T-cell (primary cell): ENCODE data around the gene LDLRAD1. TPM values are rescaled to one million over a fixed set of nuclear protein-coding genes. Genes with fewer than 3 reads are reported as not detected.
"Not testable (repeated sequence)": the region's sequence is repeated elsewhere in the genome, so short reads cannot be mapped to it uniquely, and the experiment has no call there.

Experiments
- ATAC-seq, 4 experiments: fragments of 200-7000 bp in 3 of 4; fragments of 150-1000 bp in 1 of 4; cut with Tn5 transposase; replicated peaks in 1 of 4; 1 replicate in 3 of 4; 2 replicates in 1 of 4; pipeline ENCODE4 v1.10.0; 2021; ENCODE audit warnings: moderate library complexity in 3 of 4, mild to moderate bottlenecking in 2 of 4, moderate number of reproducible peaks in 1 of 4
- CTCF ChIA-PET, 2 donors: fragments of 300-600 bp; sonication (Branson Sonifier 250); formaldehyde crosslinking; loops; one replicate each; lab custom pipeline; 2022; ENCODE audit warnings: antibody characterized with exemption in 2 of 2; lab: Charles Lee
- POLR2A ChIA-PET, 2 donors: fragments of 300-600 bp; sonication (Branson Sonifier 250); formaldehyde crosslinking; loops; one replicate each; lab custom pipeline; 2022; ENCODE audit warnings: antibody characterized with exemption in 2 of 2; lab: Charles Lee
- DNase-seq, 35 experiments: peaks; one replicate each; pipeline versions ENCODE4 v3.0.0 to v3.0.0-alpha.2; 2013 to 2023
- H3K27ac ChIP-seq: one replicate; pipeline ENCODE4 v1.5.1; 2013; ENCODE audit warnings: low read length
- H3K27me3 ChIP-seq, 2 experiments: replicated peaks in 1 of 2; 1 replicate in 1 of 2; 2 replicates in 1 of 2; pipeline versions ENCODE4 v1.6.1 to v1.7.0; 2013; ENCODE audit warnings: low read length in 1 of 2, mixed read lengths in 1 of 2; ENCODE audit not compliant: control insufficient read depth in 2 of 2, insufficient read depth in 2 of 2; ENCODE audit errors: extremely low read depth in 1 of 2
- H3K36me3 ChIP-seq, 2 donors: 1 replicate in 1 of 2; 2 replicates in 1 of 2; pipeline versions ENCODE4 v1.6.1 to v1.7.0; 2013; ENCODE audit warnings: low read length in 1 of 2; ENCODE audit not compliant: control insufficient read depth in 2 of 2, insufficient read depth in 1 of 2; ENCODE audit errors: extremely low read depth in 1 of 2
- H3K4me1 ChIP-seq, 2 experiments: 1 replicate in 1 of 2; 2 replicates in 1 of 2; pipeline versions ENCODE4 v1.6.1 to v1.7.0; 2013; ENCODE audit warnings: low read length in 2 of 2, mixed read lengths in 1 of 2; ENCODE audit not compliant: insufficient read depth in 2 of 2, control insufficient read depth in 1 of 2; ENCODE audit errors: extremely low read depth in 1 of 2
- H3K4me3 ChIP-seq, 2 donors: 1 replicate in 1 of 2; 2 replicates in 1 of 2; pipeline versions ENCODE4 v1.5.1 to v1.7.0; 2013; ENCODE audit warnings: mild to moderate bottlenecking in 2 of 2, low read length in 1 of 2, moderate library complexity in 1 of 2; ENCODE audit not compliant: control insufficient read depth in 1 of 2; ENCODE audit errors: extremely low read depth in 1 of 2
- H3K9me3 ChIP-seq: 2 replicates; pipeline ENCODE4 v1.7.0; 2013
- H3K27ac Mint-ChIP-seq, 2 donors: one replicate each; pipeline ENCODE4 v1.8.0; 2020 to 2021; ENCODE audit warnings: mild to moderate bottlenecking in 2 of 2, mixed read lengths in 2 of 2
- H3K27me3 Mint-ChIP-seq, 2 donors: one replicate each; pipeline ENCODE4 v1.8.0; 2021 to 2022; ENCODE audit warnings: mixed read lengths in 2 of 2
- H3K36me3 Mint-ChIP-seq: one replicate; pipeline ENCODE4 v1.8.0; 2021; ENCODE audit warnings: mixed read lengths
- H3K4me1 Mint-ChIP-seq, 3 donors: one replicate each; pipeline ENCODE4 v1.8.0; 2020 to 2022; ENCODE audit warnings: mixed read lengths in 3 of 3, mild to moderate bottlenecking in 1 of 3
- H3K4me3 Mint-ChIP-seq, 3 donors: one replicate each; pipeline ENCODE4 v1.8.0; 2020 to 2022; ENCODE audit warnings: mild to moderate bottlenecking in 3 of 3, mixed read lengths in 3 of 3, moderate library complexity in 3 of 3
- H3K9me3 Mint-ChIP-seq, 3 donors: one replicate each; pipeline ENCODE4 v1.8.0; 2020 to 2022; ENCODE audit warnings: mixed read lengths in 3 of 3
- whole genome bisulfite sequencing: methylation state at CpG from one replicate; pipeline ENCODE4 v1.1.5; 2013; ENCODE audit warnings: missing lambda C conversion rate; ENCODE audit not compliant: insufficient coverage; 5-methylcytosine and 5-hydroxymethylcytosine counted together
- total RNA-seq, 35 experiments: library from RNA in 6 of 35; stranded (reverse) in 6 of 35; fragments of 120-200 nt in 1 of 35; gene quantifications; one replicate each; pipeline versions ENCODE4 v1.2.1 to v1.2.4 and lab custom pipeline; 2013 to 2026

The LDLRAD1 gene
- total RNA-seq, 5 donors from 2014 or later (not counting 1 experiment from before 2014, with no cell fraction given): not detected

DNA sequence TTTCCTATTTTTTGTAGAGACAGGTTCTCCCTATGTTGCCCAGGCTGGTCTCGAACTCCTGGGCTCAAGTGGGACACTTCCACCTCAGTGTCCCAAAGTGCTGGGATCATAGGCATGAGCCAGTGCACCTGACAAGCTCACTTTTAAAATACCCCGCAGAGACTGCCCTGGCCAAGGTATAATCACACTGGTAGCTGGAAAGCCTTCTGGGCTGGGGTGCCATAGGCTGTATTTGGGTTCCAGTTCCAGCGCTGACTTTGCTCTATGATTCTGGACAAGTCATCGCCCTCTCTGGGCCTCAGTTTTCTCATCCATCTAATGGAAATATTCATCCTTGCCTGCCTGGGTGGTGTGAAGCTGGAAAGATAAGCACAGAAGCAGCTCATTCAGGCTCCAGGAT lies 10.4 kb downstream of the LDLRAD1 start:
- Histone ChIP-seq H3K27me3 (peaks cover 0 to 18% of the 10 kb centered on the region in 2 experiments), H3K9me3 (no peaks in the 10 kb centered on the region), H3K4me1 (no peaks in the 10 kb centered on the region), H3K27ac (no peak overlapping the region), H3K4me3 (no peak overlapping the region), H3K36me3 (no peaks in the 10 kb centered on the region)
- ChIA-PET POLR2A (no interaction called here), CTCF (no interaction called here)
- Mint-ChIP-seq H3K36me3 (no peaks in the 10 kb centered on the region), H3K9me3 (no peaks in the 10 kb centered on the region), H3K27ac (no peak overlapping the region), H3K4me3 (no peak overlapping the region), H3K4me1 (no peaks in the 10 kb centered on the region), H3K27me3 (peaks cover 3 to 12% of the 10 kb centered on the region in 2 donors)
- WGBS: 66% methylated on average over 2 of the region's 4 CpGs
- DNase-seq: no peak
- no peak for ATAC-seq

DNA sequence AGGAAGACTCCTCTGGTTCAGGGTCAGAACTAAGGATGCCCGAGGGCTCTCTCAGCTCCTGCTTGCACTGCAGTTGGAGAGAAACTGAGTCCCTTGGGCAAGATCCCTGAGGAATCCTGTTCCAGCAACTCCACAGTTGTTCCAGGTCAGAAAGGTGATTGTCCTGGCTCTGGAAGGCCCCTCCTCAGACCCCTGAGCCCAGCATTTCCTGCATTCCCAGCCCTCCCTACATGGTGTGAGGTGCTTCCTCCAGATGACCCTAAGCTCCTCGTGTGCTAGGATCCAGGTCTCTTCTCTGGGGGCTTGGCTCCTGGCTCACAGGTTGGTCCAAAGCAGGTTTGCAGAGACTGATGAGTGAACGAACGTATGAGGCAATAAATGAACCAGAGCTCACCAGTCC lies 11.5 kb downstream of the LDLRAD1 start:
- Histone ChIP-seq H3K4me1 (no peaks in the 10 kb centered on the region), H3K27me3 (peaks cover 0 to 16% of the 10 kb centered on the region in 2 experiments), H3K9me3 (no peaks in the 10 kb centered on the region), H3K27ac (no peak overlapping the region), H3K4me3 (no peak overlapping the region), H3K36me3 (no peaks in the 10 kb centered on the region)
- H3K9me3 Mint-ChIP-seq: no peaks in the 10 kb centered on the region
- ATAC-seq (no peak), DNase-seq (no peak)
- no peaks in the 10 kb centered on the region for H3K4me1 Mint-ChIP-seq
- ChIA-PET CTCF (no interaction called here), POLR2A (no interaction called here)
- H3K27me3 Mint-ChIP-seq: peaks cover 3 to 8% of the 10 kb centered on the region in 2 donors
- no peaks in the 10 kb centered on the region for H3K36me3 Mint-ChIP-seq
- WGBS: 54% methylated on average over 2 of the region's 4 CpGs
- H3K27ac Mint-ChIP-seq: no peak overlapping the region
- H3K4me3 Mint-ChIP-seq: no peak overlapping the region

DNA sequence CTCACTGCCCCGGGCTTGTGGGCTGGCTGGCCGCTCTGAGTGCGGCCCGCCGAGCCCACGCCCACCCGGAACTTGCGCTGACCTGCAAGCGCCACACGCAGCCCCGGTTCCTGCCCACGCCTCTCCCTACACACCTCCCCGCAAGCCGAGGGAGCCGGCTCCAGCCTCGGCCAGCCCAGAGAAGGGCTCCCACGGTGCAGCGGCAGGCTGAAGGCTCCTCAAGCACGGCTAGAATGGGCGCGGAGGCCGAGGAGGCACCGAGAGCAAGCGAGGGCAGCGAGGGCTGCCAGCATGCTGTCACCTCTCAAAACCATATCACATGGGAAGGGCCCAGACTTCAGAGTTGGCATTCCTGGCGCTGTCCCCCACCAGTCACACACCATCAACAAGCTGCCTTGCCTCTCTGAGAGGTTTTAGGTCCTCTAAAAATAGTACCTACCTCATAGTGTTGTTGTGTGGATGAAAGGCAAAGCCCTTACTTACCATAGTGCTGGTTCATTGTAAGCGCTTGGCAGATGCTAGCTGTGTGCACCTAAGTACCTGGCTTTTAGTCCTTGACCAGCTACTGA lies 13.4 kb downstream of the LDLRAD1 start:
- no peaks in the 10 kb centered on the region for H3K9me3 Mint-ChIP-seq
- CTCF ChIA-PET: no interaction called here
- Histone ChIP-seq H3K9me3 (no peaks in the 10 kb centered on the region), H3K27ac (no peak overlapping the region), H3K36me3 (no peaks in the 10 kb centered on the region), H3K4me3 (no peak overlapping the region), H3K4me1 (no peaks in the 10 kb centered on the region), H3K27me3 (peaks cover 0 to 9% of the 10 kb centered on the region in 2 experiments)
- H3K27me3 Mint-ChIP-seq: peaks cover 3% of the 10 kb centered on the region in 2 donors
- WGBS: 91% methylated on average over 25 of the region's 27 CpGs
- no peaks in the 10 kb centered on the region for H3K36me3 Mint-ChIP-seq
- no peak overlapping the region for H3K27ac Mint-ChIP-seq
- POLR2A ChIA-PET: no interaction called here
- H3K4me1 Mint-ChIP-seq: no peaks in the 10 kb centered on the region
- no peak overlapping the region for H3K4me3 Mint-ChIP-seq
- DNase-seq (no peak), ATAC-seq (no peak)

DNA sequence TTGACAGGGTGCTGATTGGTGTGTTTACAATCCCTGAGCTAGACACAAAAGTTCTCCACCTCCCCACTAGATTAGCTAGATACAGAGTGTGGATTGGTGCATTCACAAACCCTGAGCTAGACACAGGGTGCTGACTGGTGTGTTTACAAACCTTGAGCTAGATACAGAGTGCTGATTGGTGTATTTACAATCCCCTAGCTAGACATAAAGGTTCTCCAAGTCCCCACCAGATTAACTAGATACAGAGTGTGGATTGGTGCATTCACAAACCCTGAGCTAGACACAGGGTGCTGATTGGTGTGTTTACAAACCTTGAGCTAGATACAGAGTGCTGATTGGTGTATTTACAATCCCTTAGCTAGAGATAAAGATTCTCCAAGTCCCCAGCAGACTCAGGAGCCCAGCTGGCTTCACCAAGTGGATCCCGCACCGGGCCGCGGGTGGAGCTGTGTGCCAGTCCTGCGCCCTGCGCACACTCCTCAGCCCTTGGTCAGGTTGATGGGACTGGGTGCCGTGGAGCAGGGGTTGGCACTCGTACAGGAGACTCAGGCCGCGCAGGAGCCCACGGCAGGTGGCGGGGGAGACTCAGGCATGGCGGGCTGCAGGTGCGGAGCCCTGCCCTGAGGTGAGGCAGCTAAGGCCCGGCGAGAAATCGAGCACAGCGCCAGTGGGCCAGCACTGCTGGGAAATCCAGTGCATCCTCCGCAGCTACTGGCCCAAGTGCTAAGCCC lies 14.1 kb downstream of the LDLRAD1 start:
- CTCF ChIA-PET: interaction anchor here in 1 of 2 donors (0.6 kb wide), 1 partner anchor 1280 kb away, joined by 3 read pairs; no protein-coding TSS in a partner anchor
- POLR2A ChIA-PET: not testable (repeated sequence)

DNA sequence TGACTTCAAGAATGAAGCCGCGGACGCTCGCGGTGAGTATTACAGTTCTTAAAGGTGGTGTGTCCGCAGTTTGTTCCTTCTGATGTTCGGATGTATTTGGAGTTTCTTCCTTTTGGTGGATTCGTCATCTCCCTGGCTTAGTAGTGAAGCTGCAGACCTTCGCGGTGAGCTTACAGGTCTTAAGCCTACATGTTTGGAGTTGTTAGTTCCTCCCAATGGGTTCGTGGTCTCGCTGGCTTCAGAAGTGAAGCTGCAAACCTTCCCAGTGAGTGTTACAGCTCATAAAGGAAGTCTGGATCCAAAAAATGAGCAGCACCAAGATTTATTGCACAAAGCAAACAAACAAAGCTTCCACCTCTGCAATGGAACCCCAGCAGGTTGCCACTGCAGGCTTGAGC lies 14.7 kb downstream of the LDLRAD1 start:
- Histone ChIP-seq H3K4me3 (no peak overlapping the region), H3K36me3 (no peaks in the 10 kb centered on the region), H3K4me1 (no peaks in the 10 kb centered on the region), H3K27me3 (peaks cover 0 to 6% of the 10 kb centered on the region in 2 experiments), H3K9me3 (no peaks in the 10 kb centered on the region), H3K27ac (no peak overlapping the region)
- no peaks in the 10 kb centered on the region for H3K9me3 Mint-ChIP-seq
- CTCF ChIA-PET: no interaction called here
- no peak overlapping the region for H3K27ac Mint-ChIP-seq
- no peak for DNase-seq
- H3K4me1 Mint-ChIP-seq: no peaks in the 10 kb centered on the region
- peaks cover 3% of the 10 kb centered on the region in 2 donors for H3K27me3 Mint-ChIP-seq
- ATAC-seq: no peak
- no peak overlapping the region for H3K4me3 Mint-ChIP-seq
- WGBS: 94% methylated on average over 7 of the region's 12 CpGs
- no peaks in the 10 kb centered on the region for H3K36me3 Mint-ChIP-seq
- POLR2A ChIA-PET: no interaction called here

More for the DNA sequence above, 14.1 kb downstream of the LDLRAD1 start:
- H3K4me1 Mint-ChIP-seq, H3K9me3 ChIP-seq, H3K4me3 Mint-ChIP-seq, H3K9me3 Mint-ChIP-seq, H3K4me1 ChIP-seq, DNase-seq, ATAC-seq, H3K27ac ChIP-seq, H3K4me3 ChIP-seq, H3K27ac Mint-ChIP-seq, H3K36me3 Mint-ChIP-seq, H3K27me3 ChIP-seq, H3K27me3 Mint-ChIP-seq, H3K36me3 ChIP-seq: not testable (repeated sequence)
- 94% methylated on average over 16 of the region's 19 CpGs for WGBS

DNA sequence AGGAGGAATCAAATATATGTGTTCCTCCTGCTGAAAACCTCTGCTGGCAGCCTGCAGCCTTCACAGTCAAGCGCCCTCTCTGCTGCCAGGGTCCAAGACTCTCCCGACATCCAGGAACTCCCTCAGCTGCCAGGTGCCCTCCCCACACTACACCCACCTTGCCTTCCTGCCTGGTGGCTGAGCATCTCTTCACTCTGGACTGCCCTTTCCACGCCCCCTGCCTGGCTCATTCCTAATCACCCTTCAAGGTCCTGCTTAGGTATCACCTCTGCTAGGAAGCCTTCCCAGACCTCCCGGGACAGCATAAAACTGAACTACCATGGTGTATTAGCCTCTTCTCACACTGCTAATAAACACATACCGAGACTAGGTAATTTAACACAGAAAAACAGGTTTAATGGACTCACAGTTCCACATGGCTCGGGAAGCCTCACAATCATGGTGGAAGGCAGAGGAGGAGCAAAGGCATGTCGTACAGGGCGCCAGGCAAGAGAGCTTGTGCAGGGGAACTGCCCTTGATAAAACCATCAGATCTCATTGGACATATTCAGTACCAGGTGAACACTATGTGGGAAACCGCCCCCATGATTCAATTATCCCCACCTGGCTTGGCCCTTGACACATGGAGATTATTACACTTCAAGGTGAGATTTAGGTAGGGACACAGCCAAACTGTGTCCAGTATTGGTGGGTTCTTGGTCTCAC lies 15.3 kb downstream of the LDLRAD1 start:
- no peak overlapping the region for H3K4me3 Mint-ChIP-seq
- POLR2A ChIA-PET: no interaction called here

More for the DNA sequence above, 15.3 kb downstream of the LDLRAD1 start:
- no peak for DNase-seq
- Histone ChIP-seq H3K27ac (no peak overlapping the region), H3K36me3 (no peaks in the 10 kb centered on the region), H3K27me3 (peaks cover 0 to 6% of the 10 kb centered on the region in 2 experiments), H3K9me3 (no peaks in the 10 kb centered on the region), H3K4me1 (no peaks in the 10 kb centered on the region), H3K4me3 (no peak overlapping the region)
- no peaks in the 10 kb centered on the region for H3K4me1 Mint-ChIP-seq
- 69% methylated on average over 6 of the region's 9 CpGs for WGBS
- no peak for ATAC-seq
- H3K27ac Mint-ChIP-seq: no peak overlapping the region
- H3K36me3 Mint-ChIP-seq: no peaks in the 10 kb centered on the region
- no peaks in the 10 kb centered on the region for H3K9me3 Mint-ChIP-seq
- H3K27me3 Mint-ChIP-seq: peaks cover 3% of the 10 kb centered on the region in 2 donors
- CTCF ChIA-PET: no interaction called here
